ENCODE data around the gene DISC1. TPM values are rescaled to one million over a fixed set of nuclear protein-coding genes. Genes with fewer than 3 reads are reported as not detected.

The DISC1 gene
- total RNA-seq, 1 donor from 2014 or later, result 4.7 TPM

GRCh38 chr1:231857609-231858135 is 231.1 kb downstream of the DISC1 start:
- TF ChIP-seq, protein P1, sequence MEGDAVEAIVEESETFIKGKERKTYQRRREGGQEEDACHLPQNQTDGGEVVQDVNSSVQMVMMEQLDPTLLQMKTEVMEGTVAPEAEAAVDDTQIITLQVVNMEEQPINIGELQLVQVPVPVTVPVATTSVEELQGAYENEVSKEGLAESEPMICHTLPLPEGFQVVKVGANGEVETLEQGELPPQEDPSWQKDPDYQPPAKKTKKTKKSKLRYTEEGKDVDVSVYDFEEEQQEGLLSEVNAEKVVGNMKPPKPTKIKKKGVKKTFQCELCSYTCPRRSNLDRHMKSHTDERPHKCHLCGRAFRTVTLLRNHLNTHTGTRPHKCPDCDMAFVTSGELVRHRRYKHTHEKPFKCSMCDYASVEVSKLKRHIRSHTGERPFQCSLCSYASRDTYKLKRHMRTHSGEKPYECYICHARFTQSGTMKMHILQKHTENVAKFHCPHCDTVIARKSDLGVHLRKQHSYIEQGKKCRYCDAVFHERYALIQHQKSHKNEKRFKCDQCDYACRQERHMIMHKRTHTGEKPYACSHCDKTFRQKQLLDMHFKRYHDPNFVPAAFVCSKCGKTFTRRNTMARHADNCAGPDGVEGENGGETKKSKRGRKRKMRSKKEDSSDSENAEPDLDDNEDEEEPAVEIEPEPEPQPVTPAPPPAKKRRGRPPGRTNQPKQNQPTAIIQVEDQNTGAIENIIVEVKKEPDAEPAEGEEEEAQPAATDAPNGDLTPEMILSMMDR (conservative IDR thresholded peaks at IDR 0.05), result no peak
- no peak overlapping the region for H3K27ac Mint-ChIP-seq
- no peak overlapping the region for H3K4me3 Mint-ChIP-seq
- H3K4me1 Mint-ChIP-seq (ENCODE audit: unreplicated experiment), result peaks cover 13% of the 10 kb centered on the region
- H3K36me3 Mint-ChIP-seq, result no peaks in the 10 kb centered on the region
- DNase-seq (ENCODE audit: extremely low spot score, unreplicated experiment), result no peak
- H3K9me3 Mint-ChIP-seq, result no peaks in the 10 kb centered on the region
- peaks cover 3% of the 10 kb centered on the region for H3K27me3 Mint-ChIP-seq

GRCh38 chr1:231860221-231861088 is 233.9 kb downstream of the DISC1 start:
- TF ChIP-seq, protein P1 (conservative IDR thresholded peaks at IDR 0.05), result no peak
- H3K36me3 Mint-ChIP-seq, result no peaks in the 10 kb centered on the region

GRCh38 chr1:231861541-231862481 is 235.2 kb downstream of the DISC1 start:
- Mint-ChIP-seq H3K27ac (no peak overlapping the region), H3K27me3 (no peaks in the 10 kb centered on the region), H3K4me1 (ENCODE audit: unreplicated experiment) (peaks cover 12% of the 10 kb centered on the region), H3K36me3 (no peaks in the 10 kb centered on the region), H3K4me3 (no peak overlapping the region), H3K9me3 (no peaks in the 10 kb centered on the region)
- DNase-seq (ENCODE audit: extremely low spot score, unreplicated experiment), result no peak
- TF ChIP-seq, protein P1 (conservative IDR thresholded peaks at IDR 0.05), result no peak

More at GRCh38 chr1:231860221-231861088, 233.9 kb downstream of the DISC1 start:
- peaks cover under 1% of the 10 kb centered on the region for H3K27me3 Mint-ChIP-seq
- peaks cover 13% of the 10 kb centered on the region for H3K4me1 Mint-ChIP-seq (ENCODE audit: unreplicated experiment)
- H3K9me3 Mint-ChIP-seq, result no peaks in the 10 kb centered on the region
- DNase-seq (ENCODE audit: extremely low spot score, unreplicated experiment), result no peak
- H3K27ac Mint-ChIP-seq, result no peak overlapping the region
- H3K4me3 Mint-ChIP-seq, result no peak overlapping the region

GRCh38 chr1:231862611-231863010 is 236.0 kb downstream of the DISC1 start:
- H3K27me3 Mint-ChIP-seq, result no peaks in the 10 kb centered on the region
- no peak overlapping the region for H3K4me3 Mint-ChIP-seq
- no peak overlapping the region for H3K27ac Mint-ChIP-seq
- H3K36me3 Mint-ChIP-seq, result no peaks in the 10 kb centered on the region
- no peak for DNase-seq (ENCODE audit: extremely low spot score, unreplicated experiment)
- H3K4me1 Mint-ChIP-seq (ENCODE audit: unreplicated experiment), result peaks cover 16% of the 10 kb centered on the region
- TF ChIP-seq, protein P1 (conservative IDR thresholded peaks at IDR 0.05), result no peak
- H3K9me3 Mint-ChIP-seq, result no peaks in the 10 kb centered on the region

DNA sequence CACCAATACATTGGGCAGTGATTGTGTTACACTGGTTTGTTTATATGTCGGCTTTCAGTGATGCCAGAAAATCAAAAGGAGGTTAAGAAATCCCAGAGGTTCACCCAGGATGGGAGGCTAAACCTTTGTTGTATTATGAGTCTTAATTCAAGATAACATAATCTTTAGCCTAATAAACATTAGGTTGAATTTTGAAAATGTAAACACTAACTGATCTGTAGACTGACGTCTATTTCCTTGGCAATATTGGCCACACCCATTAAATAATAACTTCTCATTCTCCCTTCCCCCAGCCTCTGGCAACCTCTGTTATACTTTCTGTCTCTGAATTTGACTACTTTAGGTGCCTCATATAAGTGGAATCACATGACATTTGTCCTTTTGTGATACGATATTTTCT is 238.7 kb downstream of the DISC1 start:
- Mint-ChIP-seq H3K4me3 (no peak overlapping the region), H3K9me3 (no peaks in the 10 kb centered on the region)

More for the DNA sequence above, 238.7 kb downstream of the DISC1 start:
- Mint-ChIP-seq H3K4me1 (ENCODE audit: unreplicated experiment) (peaks cover 24% of the 10 kb centered on the region), H3K36me3 (no peaks in the 10 kb centered on the region), H3K27ac (no peak overlapping the region), H3K27me3 (peaks cover 5% of the 10 kb centered on the region)
- DNase-seq (ENCODE audit: extremely low spot score, unreplicated experiment), result no peak
- TF ChIP-seq, protein P1 (conservative IDR thresholded peaks at IDR 0.05), result no peak
